ENCODE measurements around the gene MKS1.

DNA sequence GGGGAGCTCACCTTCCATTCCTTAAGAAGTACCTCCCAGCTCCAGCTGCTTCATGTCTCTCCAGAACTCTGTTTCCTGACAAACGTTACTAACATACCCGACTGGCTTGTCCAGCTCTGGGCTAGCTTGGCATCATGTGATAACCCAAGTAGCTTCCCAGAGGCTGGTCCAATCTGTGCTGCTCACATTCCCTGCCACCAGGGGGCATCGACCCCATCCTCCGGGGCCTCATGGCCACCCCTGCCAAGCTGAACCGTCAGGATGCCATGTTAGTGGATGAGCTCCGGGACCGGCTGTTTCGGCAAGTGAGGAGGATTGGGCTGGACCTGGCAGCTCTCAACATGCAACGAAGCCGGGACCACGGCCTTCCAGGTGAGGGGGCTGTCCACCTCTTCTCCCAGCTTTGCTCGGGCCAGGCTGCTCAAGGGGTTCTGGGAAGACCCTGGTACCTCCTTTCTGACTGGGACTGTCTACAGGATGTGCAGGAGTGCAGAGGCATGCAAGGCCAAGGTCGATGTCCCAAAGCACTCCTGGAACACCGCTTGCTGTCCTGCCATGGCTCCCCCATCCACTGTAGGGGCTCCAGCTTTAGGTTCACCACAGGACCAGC, 18.9 kb downstream of the MKS1 start:
- TF ChIP-seq, protein P1, sequence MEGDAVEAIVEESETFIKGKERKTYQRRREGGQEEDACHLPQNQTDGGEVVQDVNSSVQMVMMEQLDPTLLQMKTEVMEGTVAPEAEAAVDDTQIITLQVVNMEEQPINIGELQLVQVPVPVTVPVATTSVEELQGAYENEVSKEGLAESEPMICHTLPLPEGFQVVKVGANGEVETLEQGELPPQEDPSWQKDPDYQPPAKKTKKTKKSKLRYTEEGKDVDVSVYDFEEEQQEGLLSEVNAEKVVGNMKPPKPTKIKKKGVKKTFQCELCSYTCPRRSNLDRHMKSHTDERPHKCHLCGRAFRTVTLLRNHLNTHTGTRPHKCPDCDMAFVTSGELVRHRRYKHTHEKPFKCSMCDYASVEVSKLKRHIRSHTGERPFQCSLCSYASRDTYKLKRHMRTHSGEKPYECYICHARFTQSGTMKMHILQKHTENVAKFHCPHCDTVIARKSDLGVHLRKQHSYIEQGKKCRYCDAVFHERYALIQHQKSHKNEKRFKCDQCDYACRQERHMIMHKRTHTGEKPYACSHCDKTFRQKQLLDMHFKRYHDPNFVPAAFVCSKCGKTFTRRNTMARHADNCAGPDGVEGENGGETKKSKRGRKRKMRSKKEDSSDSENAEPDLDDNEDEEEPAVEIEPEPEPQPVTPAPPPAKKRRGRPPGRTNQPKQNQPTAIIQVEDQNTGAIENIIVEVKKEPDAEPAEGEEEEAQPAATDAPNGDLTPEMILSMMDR (IDR thresholded peaks at IDR 0.05), result peak; percentile 26 to 52 (median 35)
- no peak for TF ChIP-seq POLR2A (IDR thresholded peaks at IDR 0.05)

Measured in adrenal gland (tissue), 5 donors.